ENCODE results near the gene CASS4. TPM values are rescaled to one million over a fixed set of nuclear protein-coding genes. Genes with fewer than 3 reads are reported as not detected.

CASS4 gene
- total RNA-seq, 1 donor: 3.5 TPM

DNA sequence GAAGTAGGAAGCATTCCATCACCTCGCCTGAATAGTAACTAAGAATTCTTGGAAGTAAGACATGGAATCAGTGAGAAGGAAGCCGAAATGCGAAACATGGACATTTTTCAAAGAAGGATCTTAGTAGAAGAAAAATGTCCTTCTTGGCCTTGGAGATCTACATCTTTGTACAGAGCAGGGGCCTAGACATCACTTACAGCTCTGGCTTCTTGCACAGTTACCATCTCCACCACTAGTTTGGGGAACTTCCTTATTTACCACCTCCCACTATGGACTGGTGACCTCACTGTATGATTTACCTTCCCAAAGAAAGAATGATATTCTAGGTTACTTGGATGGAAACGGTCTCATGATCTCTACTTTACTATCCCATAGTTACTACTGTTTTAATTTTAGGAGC lies 15.7 kb downstream of the CASS4 start:
- no peak for DNase-seq (ENCODE audit: low read depth)
- H3K4me3 ChIP-seq (ENCODE audit: low read depth, low read length): no peak overlapping the region
- TF ChIP-seq, protein P1, sequence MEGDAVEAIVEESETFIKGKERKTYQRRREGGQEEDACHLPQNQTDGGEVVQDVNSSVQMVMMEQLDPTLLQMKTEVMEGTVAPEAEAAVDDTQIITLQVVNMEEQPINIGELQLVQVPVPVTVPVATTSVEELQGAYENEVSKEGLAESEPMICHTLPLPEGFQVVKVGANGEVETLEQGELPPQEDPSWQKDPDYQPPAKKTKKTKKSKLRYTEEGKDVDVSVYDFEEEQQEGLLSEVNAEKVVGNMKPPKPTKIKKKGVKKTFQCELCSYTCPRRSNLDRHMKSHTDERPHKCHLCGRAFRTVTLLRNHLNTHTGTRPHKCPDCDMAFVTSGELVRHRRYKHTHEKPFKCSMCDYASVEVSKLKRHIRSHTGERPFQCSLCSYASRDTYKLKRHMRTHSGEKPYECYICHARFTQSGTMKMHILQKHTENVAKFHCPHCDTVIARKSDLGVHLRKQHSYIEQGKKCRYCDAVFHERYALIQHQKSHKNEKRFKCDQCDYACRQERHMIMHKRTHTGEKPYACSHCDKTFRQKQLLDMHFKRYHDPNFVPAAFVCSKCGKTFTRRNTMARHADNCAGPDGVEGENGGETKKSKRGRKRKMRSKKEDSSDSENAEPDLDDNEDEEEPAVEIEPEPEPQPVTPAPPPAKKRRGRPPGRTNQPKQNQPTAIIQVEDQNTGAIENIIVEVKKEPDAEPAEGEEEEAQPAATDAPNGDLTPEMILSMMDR (IDR thresholded peaks at IDR 0.05; ENCODE audit: insufficient read depth, low read depth, low read length): no peak

DNA sequence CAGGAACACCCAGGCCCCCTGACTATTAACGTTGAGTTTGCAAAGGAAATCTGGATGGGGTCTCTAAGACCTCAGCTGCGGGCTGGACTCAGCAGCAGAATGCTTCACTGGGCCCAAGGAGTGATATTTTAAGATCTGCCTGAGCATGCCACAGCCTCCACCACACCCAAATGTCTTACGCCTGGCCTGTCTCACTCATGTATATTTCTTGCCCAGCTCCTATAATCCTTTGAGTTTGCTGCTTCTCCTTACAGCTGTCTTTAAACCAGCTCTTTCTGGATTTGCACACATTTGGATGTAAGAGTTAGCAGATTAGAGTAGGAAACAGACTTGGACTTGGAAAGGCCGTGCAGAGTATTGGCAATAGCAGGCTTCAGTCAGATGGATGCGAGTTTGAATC lies 16.4 kb downstream of the CASS4 start:
- TF ChIP-seq, protein P1 (IDR thresholded peaks at IDR 0.05; ENCODE audit: insufficient read depth, low read depth, low read length): no peak

DNA sequence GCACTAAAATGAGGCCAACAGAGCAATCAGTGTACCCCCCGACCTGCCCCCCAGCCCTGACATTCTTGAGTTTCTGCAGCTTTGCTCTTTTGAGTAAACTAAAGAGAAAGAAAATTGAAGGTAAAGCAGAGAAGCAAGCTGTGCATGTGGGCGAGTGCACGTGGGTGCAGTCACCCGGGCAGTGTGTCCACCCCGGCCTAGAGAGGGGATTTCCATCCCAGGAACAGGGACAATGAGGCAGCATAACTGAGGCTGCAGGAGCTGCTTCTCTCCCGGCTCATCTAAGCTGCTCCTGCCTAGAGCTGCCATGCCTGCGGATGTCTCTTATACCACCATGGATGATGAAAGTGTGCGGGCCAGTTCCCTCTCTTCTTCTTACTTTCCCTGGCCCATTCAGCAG lies 16.8 kb downstream of the CASS4 start:
- DNase-seq (ENCODE audit: low read depth): no peak
- no peak overlapping the region for H3K4me3 ChIP-seq (ENCODE audit: low read depth, low read length)
- TF ChIP-seq, protein P1 (IDR thresholded peaks at IDR 0.05; ENCODE audit: insufficient read depth, low read depth, low read length): no peak

More for the DNA sequence above, 16.4 kb downstream of the CASS4 start:
- no peak overlapping the region for H3K4me3 ChIP-seq (ENCODE audit: low read depth, low read length)
- no peak for DNase-seq (ENCODE audit: low read depth)

DNA sequence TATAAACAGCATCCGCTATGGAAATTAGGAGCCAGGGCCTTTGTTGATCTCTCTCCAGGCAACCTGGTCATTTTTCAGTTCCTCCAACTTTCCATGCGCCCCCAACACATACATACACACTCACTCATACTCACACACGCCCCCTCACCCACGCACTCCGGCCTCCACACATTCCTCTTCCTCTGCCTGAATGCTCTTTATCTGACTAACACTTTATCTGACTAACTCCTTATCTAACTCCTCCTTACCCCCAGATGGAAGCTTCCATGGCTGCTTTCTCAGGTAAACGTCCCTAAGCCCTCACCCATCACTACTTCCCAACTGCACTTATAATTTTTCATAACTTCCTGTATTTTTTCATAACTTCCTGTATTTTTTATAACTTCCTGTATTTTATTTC lies 17.4 kb downstream of the CASS4 start:
- no peak for DNase-seq (ENCODE audit: low read depth)
- H3K4me3 ChIP-seq (ENCODE audit: low read depth, low read length): no peak overlapping the region

DNA sequence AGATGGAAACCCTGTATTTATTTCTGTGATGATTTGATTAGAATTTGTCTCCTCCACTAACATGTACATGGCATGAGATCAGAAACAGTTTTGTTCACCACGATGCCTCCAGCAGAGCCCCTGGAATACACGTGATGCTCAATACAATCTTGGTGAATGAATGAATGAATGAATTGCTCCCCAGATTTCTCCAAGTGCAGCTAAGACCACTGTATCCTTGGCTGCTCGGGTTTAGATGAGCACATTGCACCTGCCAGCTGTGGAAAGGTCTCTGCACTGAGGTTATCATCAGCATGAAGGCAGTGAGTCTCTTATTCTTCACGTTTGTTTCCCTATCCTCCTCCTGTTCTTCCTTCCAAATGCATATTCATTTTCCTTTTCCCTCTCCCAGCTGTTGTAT lies 17.9 kb downstream of the CASS4 start:
- no peak overlapping the region for H3K4me3 ChIP-seq (ENCODE audit: low read depth, low read length)
- TF ChIP-seq, protein P1 (IDR thresholded peaks at IDR 0.05; ENCODE audit: insufficient read depth, low read depth, low read length): no peak
- DNase-seq (ENCODE audit: low read depth): no peak

More for the DNA sequence above, 17.4 kb downstream of the CASS4 start:
- TF ChIP-seq, protein P1 (IDR thresholded peaks at IDR 0.05; ENCODE audit: insufficient read depth, low read depth, low read length): no peak

DNA sequence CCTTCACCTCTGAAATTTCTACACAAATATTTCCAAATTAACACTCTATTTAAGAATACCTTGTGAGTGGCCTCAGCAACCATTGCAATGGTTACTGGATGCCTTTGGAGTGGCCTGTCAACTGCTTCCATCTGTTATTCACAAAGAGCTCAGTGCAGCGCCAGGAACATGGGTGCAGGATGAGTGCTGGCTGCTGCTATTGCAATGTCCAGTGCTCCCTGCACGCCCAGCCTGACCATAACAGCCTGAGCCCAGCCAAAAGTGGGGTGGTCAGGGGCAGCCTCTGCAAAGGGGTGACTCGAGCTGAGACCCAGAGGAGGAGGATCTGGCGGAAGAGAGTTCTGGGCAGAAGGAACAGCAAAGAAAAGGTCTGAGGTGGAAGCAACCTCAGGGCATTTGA lies 18.4 kb downstream of the CASS4 start:
- TF ChIP-seq, protein P1 (IDR thresholded peaks at IDR 0.05; ENCODE audit: insufficient read depth, low read depth, low read length): no peak
- no peak for DNase-seq (ENCODE audit: low read depth)
- no peak overlapping the region for H3K4me3 ChIP-seq (ENCODE audit: low read depth, low read length)

DNA sequence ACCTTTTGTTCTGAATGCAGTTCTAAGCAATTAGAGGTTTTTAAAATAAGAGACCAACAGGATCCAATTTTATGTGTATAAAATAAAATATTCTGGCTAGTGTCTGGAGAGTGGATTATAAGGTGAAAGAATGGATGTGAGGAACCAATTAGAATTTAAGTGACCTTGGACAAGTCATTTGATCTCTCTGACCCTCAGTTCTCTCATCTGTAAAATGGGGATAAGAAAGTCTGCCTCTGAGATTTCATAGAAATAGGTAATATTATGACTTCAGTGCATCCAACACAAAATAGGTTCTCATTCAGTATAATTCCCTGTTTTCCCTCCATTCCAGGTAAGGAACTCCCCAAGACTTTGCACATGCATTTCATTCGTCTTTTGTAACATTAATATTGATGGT lies 18.9 kb downstream of the CASS4 start:
- TF ChIP-seq, protein P1 (IDR thresholded peaks at IDR 0.05; ENCODE audit: insufficient read depth, low read depth, low read length): no peak
- no peak overlapping the region for H3K4me3 ChIP-seq (ENCODE audit: low read depth, low read length)
- no peak for DNase-seq (ENCODE audit: low read depth)
